A172 (cell line): ENCODE measurements around the gene FAM200C. TPM values are rescaled to one million over a fixed set of nuclear protein-coding genes. Genes with fewer than 3 reads are reported as not detected.

ENCODE experiments used
- DNase-seq: peaks from one replicate; pipeline ENCODE4 v3.0.0-alpha.2; 2015; ENCODE audit warnings: low spot score
- total RNA-seq: library from RNA; depleted of rRNA; stranded (reverse); fragments of >200 nt; shearing (Covaris generic); gene quantifications from 2 replicates; pipeline ENCODE4 v1.2.3, GENCODE V29; 2014

Gene FAM200C
- total RNA-seq, 1 experiment from 2014 or later = 17.9 TPM

DNA sequence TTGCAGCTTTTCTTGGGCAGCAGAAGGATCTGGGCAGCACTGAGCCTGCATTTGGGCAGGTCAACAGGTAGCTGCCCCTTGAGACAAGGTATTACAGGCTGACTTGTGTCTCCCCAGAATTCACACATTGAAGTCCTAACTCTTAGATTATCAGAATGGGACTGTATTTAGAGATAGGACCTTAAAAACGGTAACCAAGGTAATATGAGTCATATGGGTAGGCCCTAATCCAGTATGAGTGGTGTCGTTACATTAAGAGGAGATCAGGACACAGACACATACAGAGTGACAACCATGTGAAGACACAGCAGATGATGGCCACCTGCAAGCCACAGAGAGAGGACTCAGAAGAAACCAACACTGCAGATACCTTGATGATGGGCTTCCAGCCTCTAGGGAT lies 32.6 kb downstream of the FAM200C start:
- DNase-seq = no peak

DNA sequence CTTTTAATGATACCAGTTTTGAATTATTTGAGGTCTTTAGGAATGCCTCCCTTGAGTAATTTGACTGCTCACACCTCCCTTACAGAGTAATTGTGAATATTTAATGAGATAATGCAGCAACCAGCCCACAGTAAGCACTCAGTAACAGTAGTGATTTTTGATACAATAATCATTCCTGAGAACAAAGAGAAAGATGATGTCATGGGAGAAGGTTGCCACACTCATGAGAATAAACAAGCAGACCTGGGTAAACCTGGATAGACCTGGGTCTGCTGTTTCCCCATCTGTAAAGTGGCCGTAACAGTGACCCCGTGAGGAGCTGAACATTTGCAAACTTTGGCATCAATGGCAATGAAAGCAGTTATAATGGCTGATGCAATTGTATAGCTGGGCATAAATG lies 33.6 kb downstream of the FAM200C start:
- DNase-seq = no peak

DNA sequence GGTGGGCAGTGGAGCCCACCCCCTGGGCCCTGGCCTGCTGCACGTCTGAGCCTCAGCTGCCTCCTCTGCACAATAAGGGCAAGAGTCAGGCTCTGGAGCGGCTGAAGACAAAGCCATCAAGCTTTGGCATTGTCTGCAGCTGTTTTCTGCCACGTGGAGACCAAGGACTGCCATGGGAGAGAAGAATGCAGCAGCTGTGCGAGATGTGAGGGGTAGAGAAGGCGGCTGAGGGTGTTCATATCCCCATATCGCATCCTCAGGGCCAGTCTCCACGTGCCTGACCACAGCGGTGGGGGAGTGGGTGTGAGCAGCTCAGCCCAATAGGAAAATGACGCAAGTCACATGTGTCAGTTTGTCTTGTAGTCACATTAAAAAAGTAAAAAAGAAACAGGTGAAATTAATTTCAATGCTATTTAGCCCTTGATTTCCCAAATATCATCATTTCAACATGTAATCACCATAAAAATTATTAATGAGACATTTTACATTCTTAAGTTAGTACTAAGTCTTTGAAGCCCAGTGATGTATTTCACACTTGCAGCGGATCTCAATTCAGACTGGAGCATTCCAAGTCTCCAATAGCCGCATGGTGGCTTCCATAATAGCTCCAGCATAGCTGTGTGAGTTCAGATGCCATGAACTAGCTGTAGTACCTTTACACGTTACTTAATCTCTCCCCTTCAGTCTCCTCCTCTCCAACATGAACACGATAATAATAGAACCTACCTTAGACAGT lies 36.0 kb downstream of the FAM200C start:
- no peak for DNase-seq

DNA sequence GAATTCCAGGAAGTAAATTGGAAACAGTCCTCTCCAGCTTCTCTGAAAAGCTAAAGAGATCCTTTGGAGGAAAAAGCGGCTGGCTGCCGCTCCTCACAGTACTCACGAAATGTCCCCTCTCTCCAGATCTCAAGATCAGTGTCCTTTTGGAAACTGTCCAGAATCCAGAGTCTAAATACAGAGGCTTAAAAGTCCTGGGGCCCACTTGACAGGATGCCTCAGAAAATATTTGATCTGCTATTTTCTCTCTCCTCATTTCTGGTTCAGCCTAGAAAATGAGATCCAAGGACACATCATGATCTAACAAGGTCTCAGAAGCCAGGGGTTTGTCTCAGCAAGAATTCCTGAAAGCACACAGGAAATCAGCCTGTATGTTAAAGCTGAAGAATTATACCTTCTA lies 36.6 kb downstream of the FAM200C start:
- DNase-seq = no peak

DNA sequence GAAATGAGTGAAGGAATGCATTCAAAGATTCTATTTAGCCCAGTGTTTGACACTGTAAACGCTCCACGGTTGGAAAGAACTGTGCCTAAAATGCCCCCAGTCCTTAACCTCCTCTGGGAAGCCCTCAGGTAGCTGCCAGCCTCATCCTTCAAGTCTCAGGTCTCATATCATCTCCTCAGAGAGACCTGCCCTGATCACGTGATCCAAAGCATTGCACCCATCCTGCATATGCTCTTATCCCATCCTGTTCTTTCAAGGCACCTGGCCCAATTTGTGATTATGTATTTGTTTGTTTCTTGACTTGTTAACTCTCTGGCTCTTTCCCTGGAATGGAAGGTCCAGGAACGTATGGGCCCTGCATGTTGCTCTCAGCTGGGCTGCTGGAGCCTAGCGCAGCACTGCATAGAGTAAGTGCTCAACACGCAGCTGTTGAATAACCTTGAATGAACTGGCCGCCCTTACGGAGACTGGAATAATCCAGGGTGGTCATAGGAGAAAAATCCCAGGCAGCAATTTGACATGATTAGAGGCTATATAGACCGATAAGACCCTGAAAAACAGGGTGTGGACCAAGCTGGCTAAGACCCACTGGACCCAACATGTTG lies 38.1 kb downstream of the FAM200C start:
- no peak for DNase-seq

DNA sequence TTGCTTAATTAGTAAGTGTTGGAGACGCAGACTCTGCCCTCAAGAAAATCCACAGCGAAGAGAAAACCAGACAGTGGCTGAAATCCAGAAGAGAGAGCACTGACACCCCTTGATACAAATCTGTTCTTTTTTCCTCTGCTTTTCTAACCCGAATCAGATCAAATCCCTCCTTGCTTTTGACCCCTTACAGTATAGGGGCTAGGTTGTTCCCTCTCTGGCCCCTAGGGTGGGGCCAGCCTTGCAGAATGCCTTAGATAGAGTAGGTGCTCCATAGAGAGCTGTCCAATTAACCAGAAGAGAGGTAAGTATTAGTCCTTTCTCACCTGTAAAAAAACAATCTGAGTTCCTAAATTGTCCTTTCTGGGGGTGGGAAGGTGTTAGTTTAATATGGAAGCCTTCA lies 39.5 kb downstream of the FAM200C start:
- DNase-seq = no peak

DNA sequence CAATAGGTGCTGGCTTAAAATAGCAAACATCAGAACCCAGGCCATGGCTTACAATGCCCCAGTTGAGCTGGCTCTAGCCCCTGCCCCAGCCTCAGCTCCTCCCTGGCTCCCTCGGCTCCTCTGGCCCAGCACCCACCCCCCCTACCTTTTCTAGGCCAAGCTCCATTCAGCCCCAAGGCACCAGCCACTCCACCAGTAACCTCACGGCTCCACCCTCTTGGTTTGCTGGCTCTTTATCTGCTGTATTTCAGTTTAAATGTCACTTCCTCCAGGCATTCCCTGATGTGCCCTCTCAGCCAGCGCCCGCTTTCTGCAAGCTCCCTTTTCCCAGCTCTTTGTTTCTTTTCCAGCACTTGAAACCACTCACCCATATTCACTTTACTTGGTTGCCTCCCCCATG lies 40.0 kb downstream of the FAM200C start:
- no peak for DNase-seq

DNA sequence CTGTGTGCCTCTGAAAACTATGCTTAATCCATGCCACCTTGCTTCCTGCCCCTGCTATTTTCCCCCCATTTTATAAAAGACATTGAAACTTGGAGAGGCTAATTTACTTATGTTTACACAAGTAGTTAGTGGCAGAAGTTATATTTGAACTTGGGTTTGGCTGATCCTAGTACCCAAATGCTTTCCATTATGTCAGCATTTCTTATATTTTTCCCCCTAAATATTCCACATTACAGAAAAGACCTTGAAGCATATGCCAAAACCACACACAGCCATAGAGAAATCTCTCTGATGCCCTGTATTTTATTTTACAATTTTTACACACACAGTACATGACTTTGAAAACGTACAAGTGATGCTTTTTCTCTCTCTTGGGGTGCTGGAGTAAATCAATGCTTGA lies 40.6 kb downstream of the FAM200C start:
- DNase-seq = no peak

DNA sequence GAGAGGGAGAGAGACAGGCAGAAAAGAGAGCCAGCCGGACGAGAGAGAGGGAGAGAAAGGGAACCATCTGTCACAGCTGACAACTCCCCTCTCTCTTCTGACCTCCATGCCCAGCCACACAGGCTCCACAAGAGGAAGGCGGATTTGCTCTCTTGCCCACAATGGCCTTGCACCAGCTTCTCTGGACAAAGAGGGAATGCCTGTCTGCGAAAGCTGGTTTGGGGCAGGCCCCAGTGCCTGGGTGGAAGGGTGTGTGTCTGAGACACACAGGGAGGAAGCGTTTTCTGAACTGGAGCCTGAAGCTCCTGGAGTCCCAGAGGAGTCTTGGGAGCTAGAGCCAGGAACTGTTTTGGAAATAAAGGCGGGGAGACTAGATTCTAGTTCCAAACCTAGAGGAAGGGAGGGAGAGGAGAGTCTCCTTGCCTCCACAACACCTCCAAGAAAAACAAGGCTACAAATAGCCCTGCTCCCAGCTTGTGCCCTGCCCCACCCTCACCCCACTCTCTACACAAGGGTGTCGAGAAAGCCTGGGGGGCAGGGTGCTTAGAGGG lies 41.9 kb downstream of the FAM200C start:
- DNase-seq = no peak

DNA sequence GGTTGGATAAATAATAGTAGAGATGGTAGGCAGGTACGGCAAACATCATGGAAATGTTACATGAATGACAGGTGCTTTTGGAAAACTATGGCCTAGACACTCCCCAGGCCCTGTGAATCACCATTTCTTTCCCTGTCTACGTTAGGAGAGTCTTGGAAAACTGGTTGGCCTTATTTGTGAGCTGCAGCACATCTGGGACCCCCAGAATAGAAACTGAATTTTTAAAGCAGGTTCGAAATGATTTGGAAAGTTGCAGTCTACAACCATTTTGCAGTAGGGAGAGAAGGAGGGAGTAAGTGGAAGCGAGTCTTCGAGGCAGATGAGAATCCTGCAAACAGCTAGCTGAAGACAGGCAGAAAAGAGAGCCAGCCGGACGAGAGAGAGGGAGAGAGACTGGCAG lies 42.5 kb downstream of the FAM200C start:
- no peak for DNase-seq

DNA sequence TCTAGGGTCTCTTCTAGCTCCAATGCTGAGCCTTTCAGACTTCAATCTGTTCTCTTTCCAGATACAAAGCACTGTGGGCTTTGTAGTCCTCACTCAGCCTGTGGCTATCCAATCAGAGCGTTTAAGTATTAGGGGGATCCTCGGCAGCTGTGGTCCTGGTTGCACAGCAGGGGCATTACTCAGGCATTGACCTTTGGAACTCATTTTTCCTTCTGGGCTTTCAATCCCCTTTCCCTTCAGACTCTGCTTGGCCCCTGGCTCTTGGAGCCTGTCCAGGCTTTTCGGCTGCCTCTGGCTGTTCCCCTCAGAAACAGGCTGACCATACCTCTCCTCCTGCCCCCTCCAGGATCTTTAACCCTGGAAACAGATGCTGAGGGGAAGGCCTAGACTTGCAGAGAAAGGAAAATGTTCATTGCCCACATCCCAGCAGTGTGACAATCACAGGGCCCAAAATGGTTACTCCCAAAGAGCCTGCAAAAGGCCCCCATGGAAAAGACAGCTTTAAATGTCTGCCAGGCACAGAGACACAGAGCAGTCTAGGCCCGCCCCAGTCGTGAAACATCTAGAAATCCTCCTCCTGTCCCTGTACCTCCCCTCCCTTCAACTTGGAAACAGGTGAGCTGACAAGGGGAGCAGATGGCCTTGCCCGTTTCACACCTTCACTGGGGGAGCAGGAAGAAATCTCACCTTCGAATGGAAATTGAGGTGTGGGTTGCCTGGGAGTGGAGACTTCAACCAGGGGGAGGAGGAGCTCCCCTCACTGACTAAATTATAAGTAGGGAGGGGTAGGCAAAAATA lies 43.1 kb downstream of the FAM200C start:
- DNase-seq = no peak

DNA sequence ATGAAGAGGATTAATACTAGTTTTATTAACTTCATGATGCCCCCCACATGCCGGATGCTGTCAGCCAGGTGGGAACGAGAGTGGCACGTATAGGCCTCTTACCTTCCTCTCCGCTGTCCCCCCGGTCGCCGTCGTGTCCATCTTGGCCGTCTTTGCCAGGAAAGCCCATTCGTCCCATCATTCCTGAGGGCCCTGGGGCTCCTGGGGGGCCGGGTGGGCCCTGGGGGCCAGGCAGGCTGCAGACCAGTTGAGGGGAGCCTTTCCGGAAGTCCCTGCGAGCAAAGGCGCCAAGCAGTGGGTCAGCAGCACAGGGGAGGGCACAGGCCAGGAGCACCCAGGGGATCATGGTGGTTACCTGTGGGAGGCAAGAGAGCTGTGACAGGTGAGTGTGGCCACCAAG lies 45.2 kb downstream of the FAM200C start:
- DNase-seq = no peak

DNA sequence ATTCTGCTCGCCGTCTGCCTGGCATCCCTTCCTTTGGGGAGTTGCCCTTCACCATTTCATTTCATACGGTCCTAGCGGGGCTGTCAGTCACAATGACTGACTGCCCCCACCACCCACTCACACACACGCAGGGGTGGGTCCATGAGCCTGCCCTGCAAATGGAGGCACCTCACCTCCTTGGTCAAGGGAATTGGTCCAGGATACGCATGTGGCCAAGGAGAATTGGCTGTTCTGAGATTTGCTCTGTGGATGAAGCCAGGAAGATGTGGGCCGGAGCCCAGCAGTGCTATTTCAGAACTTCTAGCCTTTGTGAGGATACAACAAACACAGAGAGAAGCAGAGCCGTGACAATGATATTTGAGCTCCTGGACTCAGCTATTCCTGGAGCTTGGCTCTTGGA lies 46.5 kb downstream of the FAM200C start:
- DNase-seq = no peak

DNA sequence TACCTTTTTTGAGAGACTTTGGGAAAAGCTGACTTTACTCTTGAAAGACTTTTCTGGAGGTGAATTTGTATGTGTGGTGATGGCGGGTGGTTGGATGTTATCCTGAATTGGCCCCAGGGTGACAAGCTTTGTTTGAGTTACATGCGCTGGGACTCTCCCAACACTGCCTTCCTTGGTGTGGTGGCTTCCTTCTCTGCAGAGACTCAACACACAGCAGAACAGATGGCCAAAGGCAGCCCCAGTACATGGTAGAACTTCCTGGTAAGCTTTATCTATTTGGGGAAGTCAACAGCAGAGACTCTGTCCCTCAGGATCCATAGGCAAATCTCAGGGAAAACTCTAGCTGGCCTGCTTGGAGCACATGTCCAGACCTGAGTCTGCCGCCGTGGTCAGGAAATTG lies 47.5 kb downstream of the FAM200C start:
- no peak for DNase-seq

DNA sequence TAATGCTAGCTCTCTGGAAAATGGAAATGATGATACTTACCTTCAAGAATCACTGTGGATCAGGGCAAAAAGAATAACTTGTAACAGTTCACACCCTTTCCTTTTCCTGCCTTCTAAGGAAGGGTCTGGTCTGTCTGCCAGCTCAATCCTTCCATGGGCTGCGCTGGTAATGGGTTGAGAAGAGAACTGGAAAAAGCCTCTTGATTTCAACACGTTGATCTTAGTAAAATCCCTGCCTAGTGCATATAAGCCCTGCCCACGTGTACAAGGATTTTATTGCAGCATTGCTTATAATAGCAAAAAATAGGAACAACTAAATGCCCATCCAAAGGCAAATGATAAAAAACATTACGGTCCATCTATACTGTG lies 49.9 kb downstream of the FAM200C start:
- no peak for DNase-seq

DNA sequence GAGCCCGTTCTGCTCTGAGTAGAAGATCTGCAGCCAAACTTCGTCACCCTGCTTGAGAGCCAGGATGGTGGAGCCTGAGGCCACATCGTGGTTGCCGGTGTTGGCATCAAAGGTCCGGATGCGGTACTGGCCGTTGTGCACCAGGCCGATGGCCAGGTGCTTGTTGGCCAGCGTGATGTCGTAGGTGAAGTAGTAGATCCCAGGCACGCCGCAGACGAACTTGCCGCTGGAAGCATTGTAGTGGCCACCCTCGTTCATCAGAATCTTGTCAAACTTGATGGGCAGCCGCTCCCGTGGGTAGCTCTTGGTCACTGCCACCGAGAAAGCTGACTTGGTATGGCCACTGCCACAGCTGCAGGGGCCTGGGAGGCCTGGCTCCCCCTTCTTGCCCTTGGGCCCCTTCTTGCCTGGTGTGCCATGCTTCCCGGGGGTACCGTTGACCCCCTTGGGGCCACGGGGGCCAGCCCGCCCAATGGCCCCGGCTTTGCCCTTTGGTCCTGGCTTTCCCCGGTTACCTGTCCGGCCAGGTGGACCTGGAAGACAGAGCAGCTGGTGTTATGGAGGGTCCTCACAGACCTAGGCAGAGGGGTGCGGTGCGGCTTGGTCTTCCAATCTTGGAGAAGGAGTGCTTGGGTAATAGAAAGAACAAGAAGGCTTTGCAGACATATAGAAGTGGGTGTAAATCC lies 50.5 kb downstream of the FAM200C start:
- DNase-seq = no peak

DNA sequence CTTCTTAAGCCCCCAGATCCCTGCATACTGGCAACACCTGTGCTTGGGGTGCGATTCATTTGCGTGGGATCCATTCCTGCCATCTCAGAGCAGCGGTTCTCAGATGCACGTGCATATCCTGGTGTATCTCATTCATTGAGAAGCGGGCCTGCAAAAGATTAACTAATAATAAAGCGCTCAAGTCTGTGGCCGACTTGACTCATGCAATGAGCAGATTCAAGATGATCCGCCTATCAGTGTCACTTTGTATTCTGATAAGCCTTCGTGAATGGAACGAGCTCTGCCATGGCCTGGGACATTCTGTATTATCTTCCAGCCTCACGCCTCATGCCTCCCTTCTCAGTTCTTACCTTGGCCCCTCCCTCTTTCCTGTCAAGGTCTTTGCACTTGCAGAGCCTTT lies 51.8 kb downstream of the FAM200C start:
- no peak for DNase-seq

DNA sequence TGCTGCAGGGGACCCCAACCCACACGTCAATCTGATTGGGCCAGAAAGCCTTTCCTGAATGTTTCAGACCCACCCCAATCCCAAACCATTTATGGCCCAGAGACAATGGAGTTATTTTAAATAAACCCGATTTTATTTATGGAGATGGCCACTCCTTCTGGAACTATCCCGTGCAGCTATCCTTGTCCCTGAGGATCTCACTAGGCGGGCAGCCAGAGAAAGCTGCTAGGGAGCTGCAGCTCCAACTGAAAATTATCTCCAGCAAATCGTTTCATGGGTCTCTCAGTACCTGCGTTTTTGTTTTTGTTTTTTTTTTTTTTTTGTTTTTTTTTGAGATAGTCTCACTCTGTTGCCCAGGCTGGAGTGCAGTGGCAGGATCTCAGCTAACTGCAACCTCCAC lies 52.4 kb downstream of the FAM200C start:
- no peak for DNase-seq
